DOHH2 (cell line): ENCODE data around the gene MAK.
"Not testable (repeated sequence)": the region's sequence is repeated elsewhere in the genome, so short reads cannot be mapped to it uniquely, and the experiment has no call there.

Source experiments
- H3F3A ChIP-seq: fragments of 200-600 bp; sonication (generic), shearing (Covaris generic); 2 replicates; pipeline ENCODE4 v1.6.0; 2016; ENCODE audit warnings: antibody characterized with exemption, mild to moderate bottlenecking; ENCODE audit not compliant: control insufficient read depth, insufficient read depth
- H3K27ac ChIP-seq: fragments of 200-600 bp; sonication (generic); 2 replicates; pipeline ENCODE4 v1.5.1; 2014; ENCODE audit warnings: low read depth, mild to moderate bottlenecking, low read length, moderate library complexity
- H3K27me3 ChIP-seq: fragments of 200-600 bp; sonication (generic); 2 replicates; pipeline ENCODE4 v1.6.1; 2014; ENCODE audit warnings: mild to moderate bottlenecking, low read length, mixed read lengths; ENCODE audit not compliant: control insufficient read depth
- H3K36me3 ChIP-seq: fragments of 200-600 bp; sonication (generic); 2 replicates; pipeline ENCODE4 v1.6.1; 2014; ENCODE audit warnings: mild to moderate bottlenecking, low read length, moderate library complexity, mixed read lengths; ENCODE audit not compliant: control insufficient read depth
- H3K4me1 ChIP-seq: fragments of 200-600 bp; sonication (generic); 2 replicates; pipeline ENCODE4 v1.6.1; 2014; ENCODE audit warnings: mild to moderate bottlenecking, low read length, mixed read lengths; ENCODE audit not compliant: control insufficient read depth
- H3K4me2 ChIP-seq: fragments of 200-600 bp; sonication (generic); 2 replicates; pipeline ENCODE4 v1.6.0; 2014; ENCODE audit warnings: mild to moderate bottlenecking, low read length, moderate library complexity
- H3K4me3 ChIP-seq: fragments of 200-600 bp; sonication (generic); 2 replicates; pipeline ENCODE4 v1.5.1; 2014; ENCODE audit warnings: mild to moderate bottlenecking, low read length, mixed read lengths
- H3K79me2 ChIP-seq: fragments of 200-600 bp; sonication (generic); 2 replicates; pipeline ENCODE4 v1.6.1; 2014; ENCODE audit warnings: mild to moderate bottlenecking, low read length, mixed read lengths; ENCODE audit not compliant: control insufficient read depth
- H3K9me2 ChIP-seq: fragments of 200-600 bp; sonication (generic); replicated peaks from 2 replicates; pipeline ENCODE4 v1.6.1; 2014; ENCODE audit warnings: mild to moderate bottlenecking, low read length, mixed read lengths; ENCODE audit not compliant: control insufficient read depth
- H3K9me3 ChIP-seq: fragments of 200-600 bp; sonication (generic); 2 replicates; pipeline ENCODE4 v1.6.1; 2014; ENCODE audit warnings: antibody characterized with exemption, low read length, mixed read lengths; ENCODE audit not compliant: control insufficient read depth, insufficient read depth
- H4K20me1 ChIP-seq: fragments of 200-600 bp; sonication (generic); 2 replicates; pipeline ENCODE4 v1.6.0; 2014; ENCODE audit warnings: low read depth, mild to moderate bottlenecking, antibody characterized with exemption, low read length, moderate library complexity; ENCODE audit not compliant: control insufficient read depth, insufficient read depth
- EZH2phosphoT487 ChIP-seq: fragments of 200-600 bp; sonication (generic); IDR thresholded peaks from 2 replicates; pipeline ENCODE4 v1.6.1; 2017; ENCODE audit warnings: borderline replicate concordance, mild to moderate bottlenecking, antibody characterized with exemption, low read length, moderate library complexity, mixed read lengths
- TF ChIP-seq, protein P1 (sequence below): fragments of 200-600 bp; sonication (generic); IDR thresholded peaks from one replicate; pipeline ENCODE4 v1.5.1; 2014; ENCODE audit warnings: antibody characterized with exemption, mild to moderate bottlenecking, low read depth, low read length; ENCODE audit not compliant: poor library complexity, severe bottlenecking

Gene MAK

DNA sequence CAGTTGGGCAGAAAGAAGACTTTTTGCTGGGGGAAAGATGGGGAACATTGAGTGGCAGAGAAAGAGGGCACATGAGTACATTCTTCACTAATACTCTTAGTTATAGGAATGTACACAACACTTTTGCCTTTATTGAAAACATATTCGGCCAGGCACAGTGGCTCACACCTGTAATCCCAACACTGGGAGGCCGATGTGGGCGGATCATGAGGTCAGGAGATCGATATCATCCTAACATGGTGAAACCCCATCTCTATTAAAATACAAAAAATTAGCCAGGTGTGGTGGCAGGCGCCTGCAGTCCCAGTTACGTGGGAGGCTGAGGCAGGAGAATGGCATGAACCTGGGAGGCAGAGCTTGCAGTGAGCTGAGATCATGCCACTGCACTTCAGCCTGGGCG, 24.7 kb upstream of the MAK start:
- not testable (repeated sequence) for H4K20me1 ChIP-seq, H3K4me3 ChIP-seq, H3K9me3 ChIP-seq, H3K27ac ChIP-seq, H3K36me3 ChIP-seq, H3K27me3 ChIP-seq, H3K4me1 ChIP-seq, H3F3A ChIP-seq, H3K9me2 ChIP-seq, H3K4me2 ChIP-seq, H3K79me2 ChIP-seq

DNA sequence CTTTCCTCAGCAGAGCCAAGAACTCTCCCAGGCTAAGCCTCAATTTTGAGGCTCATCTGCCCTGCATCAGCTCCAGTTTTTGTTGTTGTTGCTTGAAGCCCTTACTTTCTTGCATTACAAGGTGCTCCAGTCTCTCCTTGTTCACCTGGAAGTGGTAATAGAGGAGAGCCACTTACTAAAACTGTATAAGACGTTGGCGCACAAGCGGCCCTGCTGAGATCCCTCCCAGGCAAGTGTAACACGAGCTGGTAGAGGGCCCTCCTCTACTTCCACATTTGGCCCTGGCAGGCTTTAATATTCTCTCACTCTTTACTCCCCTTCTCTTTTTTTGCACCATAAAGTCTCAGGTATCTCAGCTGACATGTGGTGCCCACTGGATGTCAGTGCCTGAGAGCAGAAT, 24.0 kb upstream of the MAK start:
- H3K27me3 ChIP-seq: no peaks in the 10 kb centered on the region
- no peaks in the 10 kb centered on the region for H4K20me1 ChIP-seq
- H3K9me2 ChIP-seq: no peaks in the 10 kb centered on the region
- no peak overlapping the region for H3K27ac ChIP-seq
- H3K79me2 ChIP-seq: no peaks in the 10 kb centered on the region
- no peaks in the 10 kb centered on the region for H3K4me1 ChIP-seq
- H3K9me3 ChIP-seq: no peaks in the 10 kb centered on the region
- H3K4me3 ChIP-seq: no peak overlapping the region
- H3K36me3 ChIP-seq: no peaks in the 10 kb centered on the region
- TF ChIP-seq, protein P1, sequence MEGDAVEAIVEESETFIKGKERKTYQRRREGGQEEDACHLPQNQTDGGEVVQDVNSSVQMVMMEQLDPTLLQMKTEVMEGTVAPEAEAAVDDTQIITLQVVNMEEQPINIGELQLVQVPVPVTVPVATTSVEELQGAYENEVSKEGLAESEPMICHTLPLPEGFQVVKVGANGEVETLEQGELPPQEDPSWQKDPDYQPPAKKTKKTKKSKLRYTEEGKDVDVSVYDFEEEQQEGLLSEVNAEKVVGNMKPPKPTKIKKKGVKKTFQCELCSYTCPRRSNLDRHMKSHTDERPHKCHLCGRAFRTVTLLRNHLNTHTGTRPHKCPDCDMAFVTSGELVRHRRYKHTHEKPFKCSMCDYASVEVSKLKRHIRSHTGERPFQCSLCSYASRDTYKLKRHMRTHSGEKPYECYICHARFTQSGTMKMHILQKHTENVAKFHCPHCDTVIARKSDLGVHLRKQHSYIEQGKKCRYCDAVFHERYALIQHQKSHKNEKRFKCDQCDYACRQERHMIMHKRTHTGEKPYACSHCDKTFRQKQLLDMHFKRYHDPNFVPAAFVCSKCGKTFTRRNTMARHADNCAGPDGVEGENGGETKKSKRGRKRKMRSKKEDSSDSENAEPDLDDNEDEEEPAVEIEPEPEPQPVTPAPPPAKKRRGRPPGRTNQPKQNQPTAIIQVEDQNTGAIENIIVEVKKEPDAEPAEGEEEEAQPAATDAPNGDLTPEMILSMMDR: no peak
- TF ChIP-seq EZH2phosphoT487: no peak
- H3F3A ChIP-seq: no peaks in the 10 kb centered on the region
- no peak overlapping the region for H3K4me2 ChIP-seq

DNA sequence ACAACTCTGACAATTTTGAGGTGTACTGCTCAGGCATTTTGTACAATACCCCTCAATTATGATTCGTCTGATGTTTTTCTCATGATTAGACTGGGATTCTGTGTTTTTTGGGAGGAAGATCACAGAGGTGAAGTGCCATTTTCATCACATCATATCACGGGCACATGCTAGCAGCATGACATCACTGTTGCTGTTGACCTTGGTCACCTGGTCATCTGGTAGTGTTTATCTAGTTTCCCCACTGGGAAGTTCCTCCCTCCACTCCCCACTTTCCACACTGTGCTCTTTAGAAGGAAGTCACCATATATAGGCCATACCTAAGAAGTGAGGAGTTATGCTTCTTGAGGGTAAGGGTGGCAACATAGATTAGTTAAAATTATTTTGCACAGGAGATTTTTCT, 22.7 kb upstream of the MAK start:
- Histone ChIP-seq H3K27ac (no peak overlapping the region), H3K4me1 (no peaks in the 10 kb centered on the region), H3K27me3 (no peaks in the 10 kb centered on the region; the same call in 1 of the 2 replicates), H3K9me2 (no peaks in the 10 kb centered on the region), H3K36me3 (no peaks in the 10 kb centered on the region), H4K20me1 (no peaks in the 10 kb centered on the region), H3F3A (no peaks in the 10 kb centered on the region), H3K4me2 (no peak overlapping the region), H3K9me3 (no peaks in the 10 kb centered on the region), H3K79me2 (no peaks in the 10 kb centered on the region), H3K4me3 (no peak overlapping the region)
- TF ChIP-seq EZH2phosphoT487: no peak
- TF ChIP-seq, protein P1: no peak

DNA sequence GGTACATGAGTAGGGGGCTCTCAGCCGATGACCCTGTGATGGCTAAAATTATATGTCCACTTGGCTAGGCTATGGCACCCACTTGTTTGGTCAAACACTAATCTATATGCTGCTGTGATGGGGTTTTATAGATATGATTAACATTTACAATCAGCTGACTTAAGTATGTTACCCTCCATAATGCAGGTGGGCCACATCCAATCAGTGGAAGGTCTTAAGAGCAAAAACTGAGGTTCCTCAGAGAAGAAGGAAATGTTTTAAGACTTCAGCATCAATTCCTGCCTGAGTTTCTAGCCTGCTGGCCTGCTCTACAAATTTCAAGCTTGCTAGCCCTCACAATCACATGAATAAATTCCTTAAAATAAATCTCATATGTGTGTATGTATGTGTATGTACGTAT, 18.9 kb upstream of the MAK start:
- Histone ChIP-seq H3K27ac (no peak overlapping the region), H3K36me3 (no peaks in the 10 kb centered on the region), H3K9me2 (no peaks in the 10 kb centered on the region)

More for the DNA sequence above, 18.9 kb upstream of the MAK start:
- H3K79me2 ChIP-seq: no peaks in the 10 kb centered on the region
- H4K20me1 ChIP-seq: no peaks in the 10 kb centered on the region
- H3K4me3 ChIP-seq: no peak overlapping the region
- no peaks in the 10 kb centered on the region for H3F3A ChIP-seq
- peaks cover 4% of the 10 kb centered on the region; the same call in 1 of the 2 replicates for H3K9me3 ChIP-seq
- H3K4me2 ChIP-seq: no peak overlapping the region
- no peaks in the 10 kb centered on the region; the same call in 1 of the 2 replicates for H3K27me3 ChIP-seq
- H3K4me1 ChIP-seq: 0 out of 2 replicates have a peak, but pooled peaks cover 3% of the 10 kb centered on the region
- TF ChIP-seq, protein P1: no peak
- TF ChIP-seq EZH2phosphoT487: no peak
